HepG2 (cell line): Measurements from ENCODE around the gene CUL4B. TPM values are rescaled to one million over a fixed set of nuclear protein-coding genes. Genes with fewer than 3 reads are reported as not detected.

ENCODE experiments used
- ARID5B ChIP-seq: IDR thresholded peaks from 2 replicates; pipeline ENCODE4 v1.4.0; 2020; ENCODE audit warnings: mild to moderate bottlenecking, missing genetic modification reagents
- ARNT2 ChIP-seq: sonication (generic); formaldehyde crosslinking; IDR thresholded peaks from 2 replicates; pipeline ENCODE4 v1.8.0; 2022; ENCODE audit warnings: mild to moderate bottlenecking, low read depth, missing genetic modification reagents, moderate library complexity
- CREB3 ChIP-seq: sonication (generic); formaldehyde crosslinking; IDR thresholded peaks from 2 replicates; pipeline ENCODE4 v1.5.0; 2020; ENCODE audit warnings: missing genetic modification reagents
- EEA1 ChIP-seq: sonication (generic); formaldehyde crosslinking; IDR thresholded peaks from 2 replicates; pipeline ENCODE4 v1.5.1; 2020; ENCODE audit warnings: mild to moderate bottlenecking, missing genetic modification reagents, borderline replicate concordance
- JDP2 ChIP-seq: sonication (generic); formaldehyde crosslinking; IDR thresholded peaks from 2 replicates; pipeline ENCODE4 v1.8.1; 2022; ENCODE audit warnings: missing genetic modification reagents, borderline replicate concordance
- NAIF1 ChIP-seq: sonication (generic); formaldehyde crosslinking; IDR thresholded peaks from 2 replicates; pipeline ENCODE4 v1.5.0; 2020; ENCODE audit warnings: mild to moderate bottlenecking, missing genetic modification reagents, borderline replicate concordance
- NFKB2 ChIP-seq: sonication (generic); formaldehyde crosslinking; IDR thresholded peaks from 2 replicates; pipeline ENCODE4 v1.4.0; 2020; ENCODE audit warnings: missing genetic modification reagents, borderline replicate concordance
- PITX1 ChIP-seq: sonication (generic); formaldehyde crosslinking; IDR thresholded peaks from 2 replicates; pipeline ENCODE4 v1.5.1; 2020; ENCODE audit warnings: mild to moderate bottlenecking, missing genetic modification reagents
- PRDM4 ChIP-seq: sonication (generic); formaldehyde crosslinking; IDR thresholded peaks from 2 replicates; pipeline ENCODE4 v1.9.0; 2021; ENCODE audit warnings: missing genetic modification reagents, borderline replicate concordance
- RXRB ChIP-seq: IDR thresholded peaks from 2 replicates; pipeline ENCODE4 v1.6.1; 2016; ENCODE audit warnings: borderline replicate concordance, missing genetic modification reagents, missing compliant biosample characterization
- SNAPC2 ChIP-seq: sonication (generic); formaldehyde crosslinking; IDR thresholded peaks from 2 replicates; pipeline ENCODE4 v1.8.1; 2022; ENCODE audit warnings: mild to moderate bottlenecking, missing genetic modification reagents
- ZBTB20 ChIP-seq: sonication (generic); formaldehyde crosslinking; IDR thresholded peaks from 2 replicates; pipeline ENCODE4 v1.8.1; 2023; ENCODE audit warnings: missing genetic modification reagents, low read depth, mild to moderate bottlenecking, borderline replicate concordance
- ZFY ChIP-seq: sonication (generic); formaldehyde crosslinking; IDR thresholded peaks from 2 replicates; pipeline ENCODE4 v1.4.0; 2020; ENCODE audit warnings: missing genetic modification reagents
- ZNF281 ChIP-seq: sonication (generic); formaldehyde crosslinking; IDR thresholded peaks from 2 replicates; pipeline ENCODE4 v1.4.0; 2020; ENCODE audit warnings: missing genetic modification reagents, borderline replicate concordance
- ZNF33B ChIP-seq: sonication (generic); formaldehyde crosslinking; IDR thresholded peaks from 2 replicates; pipeline ENCODE4 v1.5.1; 2020; ENCODE audit warnings: mild to moderate bottlenecking, missing genetic modification reagents
- ZNF576 ChIP-seq: sonication (generic); formaldehyde crosslinking; IDR thresholded peaks from 2 replicates; pipeline ENCODE4 v1.4.0; 2020; ENCODE audit warnings: mild to moderate bottlenecking, missing genetic modification reagents
- polyA plus RNA-seq, 8 experiments: library from polyadenylated mRNA; depleted of rRNA in 3 of 8; stranded (reverse) in 7 of 8; unstranded in 1 of 8; fragments of >200 nt; fragmentation: Illumina TruSeq in 4 of 8; extraction: Trizol in 4 of 8; gene quantifications; 2 replicates each; pipeline versions ENCODE4 v1.2.1 to v1.2.3, GENCODE V29; 2011 to 2016; ENCODE audit warnings: low read depth in 4 of 8, missing spikeins in 1 of 8, mixed read lengths in 1 of 8; ENCODE audit not compliant: insufficient read depth in 1 of 8
- total RNA-seq, 5 experiments: library from RNA; depleted of rRNA; stranded (reverse); fragments of >200 nt; fragmentation: Illumina TruSeq; extraction: Trizol; gene quantifications; 2 replicates each; pipeline ENCODE4 v1.2.3, GENCODE V29; 2016; ENCODE audit warnings: low read depth in 1 of 5

The CUL4B gene
- total and polyA plus RNA-seq, 2 of the 13 experiments (the other 11 are each of a cell fraction or from before 2014, with no cell fraction given), result 21.6 to 28.5 TPM

- no peak for TF ChIP-seq PRDM4 (CRISPR knock-in tag)
- TF ChIP-seq ZNF576, result no peak
- TF ChIP-seq ZNF281 (CRISPR knock-in tag), result no peak
- TF ChIP-seq ZFY, result peak; percentile 67
- no peak for TF ChIP-seq JDP2
- TF ChIP-seq CREB3 (CRISPR knock-in tag), result no peak
- TF ChIP-seq ARID5B, result peak; percentile 73
- no peak for TF ChIP-seq ZNF33B (CRISPR knock-in tag)
- TF ChIP-seq EEA1 (CRISPR knock-in tag), result no peak
- TF ChIP-seq NAIF1 (CRISPR knock-in tag), result no peak
- no peak for TF ChIP-seq ARNT2 (CRISPR knock-in tag)
- TF ChIP-seq RXRB (CRISPR knock-in tag), result peak; percentile 66; the same call in 1 of the 2 replicates
- TF ChIP-seq ZBTB20 (CRISPR knock-in tag), result no peak
- no peak for TF ChIP-seq NFKB2 (CRISPR knock-in tag)
- TF ChIP-seq SNAPC2 (CRISPR knock-in tag), result 0 out of 2 replicates have a peak, but pooled peaks have one; percentile 43
- peak; percentile 70; the same call in 1 of the 2 replicates for TF ChIP-seq PITX1
These were observed 74.9 kb downstream of the CUL4B start (continued) for GRCh38 chrX:120485638-120486520.
